Testis (tissue), 3 donors: ENCODE results near the gene CYBA. TPM values are rescaled to one million over a fixed set of nuclear protein-coding genes. Genes with fewer than 3 reads are reported as not detected.

Source experiments
- DNase-seq: peaks from one replicate; pipeline ENCODE4 v3.0.0-alpha.2; 2019
- H3K27ac ChIP-seq, 2 donors: fragments of 200-600 bp; sonication (generic); one replicate each; pipeline ENCODE4 v1.5.1; 2019
- H3K27me3 ChIP-seq: fragments of 200-600 bp; sonication (generic); one replicate; pipeline ENCODE4 v1.5.1; 2019
- H3K36me3 ChIP-seq: fragments of 200-600 bp; sonication (generic); one replicate; pipeline ENCODE4 v1.5.1; 2017; ENCODE audit warnings: low read depth; ENCODE audit errors: missing control alignments
- H3K4me1 ChIP-seq: fragments of 200-600 bp; sonication (generic); one replicate; pipeline ENCODE4 v1.5.1; 2019
- H3K4me3 ChIP-seq, 2 donors: fragments of 200-600 bp; sonication (generic); one replicate each; pipeline ENCODE4 v1.5.1; 2017 to 2019
- H3K9me3 ChIP-seq: fragments of 200-600 bp; sonication (generic); one replicate; pipeline ENCODE4 v1.5.1; 2017
- POLR2A ChIP-seq: fragments of 450-650 bp; IDR thresholded peaks from one replicate; pipeline ENCODE4 v1.6.1; 2017; ENCODE audit warnings: antibody characterized with exemption, mild to moderate bottlenecking, moderate library complexity
- WGBS, 2 donors: methylation state at CpG; one replicate each; pipeline ENCODE4 v1.1.5; 2018; 5-methylcytosine and 5-hydroxymethylcytosine counted together
- intact Hi-C: fragments of 100-400 bp; cut with DNase I; formaldehyde crosslinking; loops from one replicate; pipeline ENCODE4 v1.15.1; 2023; ENCODE audit warnings: low total_unique reads
- polyA plus RNA-seq: library from polyadenylated mRNA; stranded (reverse); fragments of 350-450 nt; fragmentation: Illumina TruSeq; extraction: RNeasy Lipid Tissue Mini Kit (QIAGEN cat#74804); gene quantifications from one replicate; pipeline ENCODE4 v1.2.3, GENCODE V29; 2014; ENCODE audit warnings: low read depth, low replicate concordance; ENCODE audit not compliant: insufficient read depth
- total RNA-seq, 2 donors: library from RNA; depleted of rRNA; stranded (reverse); fragments of >200 nt; gene quantifications; one replicate each; pipeline ENCODE4 v1.2.3, GENCODE V29; 2016
- TF ChIP-seq, protein P1 (sequence below), 3 experiments: fragments of 450-650 bp in 2 of 3; fragments of 200-600 bp in 1 of 3; sonication (generic) in 1 of 3; IDR thresholded peaks; one replicate each; pipeline ENCODE4 v1.5.1; 2016 to 2019; ENCODE audit warnings: antibody characterized with exemption in 3 of 3, mild to moderate bottlenecking in 2 of 3, moderate library complexity in 1 of 3

Gene CYBA
- total and polyA plus RNA-seq, 3 donors from 2014 or later: 11.7 to 40.0 (median 34.9) TPM

DNA sequence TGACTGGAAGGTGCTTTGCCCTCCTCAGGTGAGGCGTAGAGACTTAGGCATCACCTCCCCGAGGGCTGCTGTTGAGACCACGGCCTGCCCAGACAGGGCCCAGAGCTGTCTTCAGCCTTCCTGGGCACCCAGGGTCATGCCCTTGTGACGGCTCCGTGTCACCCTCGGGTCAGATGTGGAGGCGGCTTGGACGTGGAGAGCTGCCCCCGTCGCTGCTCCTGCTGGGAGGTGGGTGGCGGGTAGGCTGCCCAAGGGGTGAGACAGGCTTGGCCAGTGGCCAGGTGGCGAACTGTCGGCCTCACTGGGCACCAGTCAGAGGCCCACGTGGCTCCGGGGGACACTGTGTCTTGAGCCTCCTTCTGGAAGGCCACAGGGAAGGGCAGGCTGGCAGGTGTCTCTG, 44.4 kb upstream of the CYBA start:
- Histone ChIP-seq H3K4me1 (no peaks in the 10 kb centered on the region), H3K4me3 (no peak overlapping the region), H3K9me3 (no peaks in the 10 kb centered on the region), H3K27ac (no peak overlapping the region), H3K27me3 (no peaks in the 10 kb centered on the region), H3K36me3 (no peaks in the 10 kb centered on the region)
- no peak for DNase-seq
- TF ChIP-seq, protein P1, sequence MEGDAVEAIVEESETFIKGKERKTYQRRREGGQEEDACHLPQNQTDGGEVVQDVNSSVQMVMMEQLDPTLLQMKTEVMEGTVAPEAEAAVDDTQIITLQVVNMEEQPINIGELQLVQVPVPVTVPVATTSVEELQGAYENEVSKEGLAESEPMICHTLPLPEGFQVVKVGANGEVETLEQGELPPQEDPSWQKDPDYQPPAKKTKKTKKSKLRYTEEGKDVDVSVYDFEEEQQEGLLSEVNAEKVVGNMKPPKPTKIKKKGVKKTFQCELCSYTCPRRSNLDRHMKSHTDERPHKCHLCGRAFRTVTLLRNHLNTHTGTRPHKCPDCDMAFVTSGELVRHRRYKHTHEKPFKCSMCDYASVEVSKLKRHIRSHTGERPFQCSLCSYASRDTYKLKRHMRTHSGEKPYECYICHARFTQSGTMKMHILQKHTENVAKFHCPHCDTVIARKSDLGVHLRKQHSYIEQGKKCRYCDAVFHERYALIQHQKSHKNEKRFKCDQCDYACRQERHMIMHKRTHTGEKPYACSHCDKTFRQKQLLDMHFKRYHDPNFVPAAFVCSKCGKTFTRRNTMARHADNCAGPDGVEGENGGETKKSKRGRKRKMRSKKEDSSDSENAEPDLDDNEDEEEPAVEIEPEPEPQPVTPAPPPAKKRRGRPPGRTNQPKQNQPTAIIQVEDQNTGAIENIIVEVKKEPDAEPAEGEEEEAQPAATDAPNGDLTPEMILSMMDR (IDR thresholded peaks at IDR 0.05): no peak
- no peak for TF ChIP-seq POLR2A
- intact Hi-C loops: no loop called here
- 75% methylated on average over 15 of the region's 15 CpGs; no CpG with 5 or more reads in 1 of the 2 donors for WGBS, 2 donors

DNA sequence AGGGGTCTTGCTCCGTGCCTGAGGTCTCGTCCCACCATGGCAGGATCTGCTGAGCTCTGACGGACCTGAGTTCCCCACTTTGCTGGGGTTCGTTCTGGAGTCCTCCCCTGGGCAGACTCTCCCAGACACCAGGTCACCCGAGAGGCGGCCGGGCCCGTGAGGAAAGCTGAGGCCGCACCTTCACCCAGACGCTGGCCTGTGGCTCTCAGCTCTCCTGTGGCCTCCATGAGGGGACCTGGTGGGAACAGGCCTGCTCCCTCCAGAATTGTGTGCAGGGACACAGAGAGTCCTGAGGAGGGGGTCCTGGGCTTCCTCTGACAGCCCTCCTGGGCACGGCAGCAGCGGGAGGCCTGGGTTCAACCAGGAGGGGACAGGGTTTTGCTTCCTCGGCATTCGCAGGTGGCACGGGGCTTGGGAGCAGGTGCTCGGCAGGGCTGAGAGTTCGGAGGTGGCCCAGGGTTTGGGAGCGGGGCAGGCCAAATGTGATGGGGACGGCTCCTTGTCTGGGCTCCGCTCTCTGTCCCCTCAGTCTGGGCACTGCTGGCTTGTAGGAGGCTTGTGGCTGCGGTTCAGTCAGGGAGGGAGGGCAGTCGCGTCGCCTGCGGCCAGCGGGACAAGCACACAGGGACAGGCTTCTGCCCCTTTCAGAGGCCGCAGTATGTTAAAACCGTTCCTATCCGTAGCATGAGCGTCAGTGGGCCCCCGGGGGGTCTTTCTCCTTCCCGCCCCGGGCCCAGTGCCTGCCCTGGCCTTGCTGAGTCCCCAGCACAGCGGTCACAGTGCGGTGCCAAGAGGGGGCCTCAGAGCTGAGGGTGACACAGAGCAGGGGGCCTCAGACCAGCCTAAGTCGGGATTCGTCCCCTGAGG, 43.6 kb upstream of the CYBA start:
- H3K9me3 ChIP-seq: no peaks in the 10 kb centered on the region
- no peak overlapping the region for H3K27ac ChIP-seq
- intact Hi-C loops: no loop called here
- WGBS, 2 donors: 88 to 96% methylated on average over 12 to 37 of the region's 37 CpGs
- no peak overlapping the region for H3K4me3 ChIP-seq
- H3K4me1 ChIP-seq: no peaks in the 10 kb centered on the region
- no peak for DNase-seq
- H3K36me3 ChIP-seq: no peaks in the 10 kb centered on the region
- H3K27me3 ChIP-seq: no peaks in the 10 kb centered on the region
- no peak for TF ChIP-seq POLR2A
- TF ChIP-seq, protein P1 (IDR thresholded peaks at IDR 0.05): no peak

DNA sequence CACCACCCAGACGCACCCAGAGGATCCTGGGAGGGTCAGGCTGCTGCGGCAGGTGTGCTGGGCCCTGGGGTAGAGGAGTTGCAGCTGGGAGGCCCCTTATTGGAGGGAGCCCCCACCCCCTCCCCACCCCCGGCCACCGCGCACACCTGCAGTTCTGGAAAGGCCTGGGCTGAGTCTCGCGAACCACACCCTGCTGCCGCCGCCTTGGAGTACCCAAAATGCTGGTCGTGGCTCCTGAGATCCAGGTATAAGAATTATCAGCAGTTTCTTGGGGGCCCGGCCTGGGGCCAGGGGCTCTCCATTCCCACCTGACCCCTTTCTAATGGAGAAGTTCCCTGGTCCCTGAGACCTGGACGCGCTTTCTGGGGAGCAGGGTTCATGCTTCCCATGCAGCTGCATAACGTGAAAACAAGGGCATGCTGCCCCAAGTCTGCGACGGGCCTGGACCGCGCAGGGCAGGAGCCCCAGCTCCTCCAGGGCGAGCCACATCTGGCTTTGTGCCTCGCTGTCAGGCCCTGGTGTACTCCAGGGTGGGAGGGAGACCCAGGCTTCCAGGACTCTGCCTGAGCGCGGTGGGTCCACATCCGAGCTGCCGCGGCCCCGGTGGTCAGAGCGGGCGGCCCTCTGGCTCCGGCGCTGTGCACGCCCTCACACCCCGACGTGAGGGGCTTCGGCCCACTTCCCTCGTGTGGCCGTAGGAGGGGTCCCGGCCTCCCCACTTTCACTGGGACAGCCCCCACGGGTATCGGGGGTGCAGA, 42.7 kb upstream of the CYBA start:
- TF ChIP-seq, protein P1 (IDR thresholded peaks at IDR 0.05): no peak
- no peak for TF ChIP-seq POLR2A
- 90 to 91% methylated on average over 34 to 39 of the region's 39 CpGs for WGBS, 2 donors
- H3K4me1 ChIP-seq: no peaks in the 10 kb centered on the region
- no peaks in the 10 kb centered on the region for H3K9me3 ChIP-seq
- intact Hi-C loops: no loop called here
- DNase-seq: no peak
- no peak overlapping the region for H3K27ac ChIP-seq
- no peaks in the 10 kb centered on the region for H3K27me3 ChIP-seq
- no peak overlapping the region for H3K4me3 ChIP-seq
- no peaks in the 10 kb centered on the region for H3K36me3 ChIP-seq

DNA sequence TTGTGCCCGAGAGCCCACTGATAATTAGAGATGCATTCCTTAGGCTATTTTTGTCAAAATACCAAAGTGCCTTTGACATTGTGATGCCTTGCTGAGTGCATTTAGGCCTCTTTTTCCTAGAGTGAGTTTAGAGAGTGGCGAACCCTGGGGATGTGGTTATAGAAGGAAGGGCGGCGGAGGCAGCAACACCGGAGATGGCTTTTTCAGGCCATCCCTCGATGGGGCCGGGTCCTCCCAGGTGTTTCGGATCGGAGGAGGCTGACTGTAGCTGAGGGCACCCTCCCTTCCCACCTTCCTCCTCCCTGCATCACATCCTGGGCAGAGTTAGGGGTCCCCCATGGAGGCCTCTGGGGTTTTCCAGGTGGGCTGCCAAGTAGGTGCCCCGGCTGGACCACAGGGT, 42.0 kb upstream of the CYBA start:
- H3K4me3 ChIP-seq: no peak overlapping the region
- TF ChIP-seq, protein P1 (IDR thresholded peaks at IDR 0.05): no peak
- TF ChIP-seq POLR2A: no peak
- H3K27ac ChIP-seq: no peak overlapping the region
- no peaks in the 10 kb centered on the region for H3K36me3 ChIP-seq
- WGBS, 2 donors: 80 to 84% methylated on average over 10 of the region's 10 CpGs
- no peaks in the 10 kb centered on the region for H3K27me3 ChIP-seq
- H3K9me3 ChIP-seq: no peaks in the 10 kb centered on the region
- peaks cover 4% of the 10 kb centered on the region for H3K4me1 ChIP-seq
- DNase-seq: no peak
- intact Hi-C loops: no loop called here
